ENCODE measurements around the gene FAM151A.

GRCh38 chr1:54627196-54627595 lies 3.9 kb upstream of the FAM151A start:
- no peak for TF ChIP-seq POLR2AphosphoS5 (IDR thresholded peaks at IDR 0.05)
- TF ChIP-seq TAF1 (IDR thresholded peaks at IDR 0.05; ENCODE audit: low read depth), result no peak
- TF ChIP-seq CTCF (IDR thresholded peaks at IDR 0.05; ENCODE audit: poor library complexity, severe bottlenecking), result no peak
- no peak for TF ChIP-seq RAD21 (conservative IDR thresholded peaks at IDR 0.05)
